ENCODE results near the gene PIN1.

Gene PIN1

GRCh38 chr19:9797871-9798270, 37.2 kb upstream of the PIN1 start:
- no peak for TF ChIP-seq TAF1 (IDR thresholded peaks at IDR 0.05; ENCODE audit: borderline replicate concordance, insufficient read depth, low read length)
- TF ChIP-seq, protein P1, sequence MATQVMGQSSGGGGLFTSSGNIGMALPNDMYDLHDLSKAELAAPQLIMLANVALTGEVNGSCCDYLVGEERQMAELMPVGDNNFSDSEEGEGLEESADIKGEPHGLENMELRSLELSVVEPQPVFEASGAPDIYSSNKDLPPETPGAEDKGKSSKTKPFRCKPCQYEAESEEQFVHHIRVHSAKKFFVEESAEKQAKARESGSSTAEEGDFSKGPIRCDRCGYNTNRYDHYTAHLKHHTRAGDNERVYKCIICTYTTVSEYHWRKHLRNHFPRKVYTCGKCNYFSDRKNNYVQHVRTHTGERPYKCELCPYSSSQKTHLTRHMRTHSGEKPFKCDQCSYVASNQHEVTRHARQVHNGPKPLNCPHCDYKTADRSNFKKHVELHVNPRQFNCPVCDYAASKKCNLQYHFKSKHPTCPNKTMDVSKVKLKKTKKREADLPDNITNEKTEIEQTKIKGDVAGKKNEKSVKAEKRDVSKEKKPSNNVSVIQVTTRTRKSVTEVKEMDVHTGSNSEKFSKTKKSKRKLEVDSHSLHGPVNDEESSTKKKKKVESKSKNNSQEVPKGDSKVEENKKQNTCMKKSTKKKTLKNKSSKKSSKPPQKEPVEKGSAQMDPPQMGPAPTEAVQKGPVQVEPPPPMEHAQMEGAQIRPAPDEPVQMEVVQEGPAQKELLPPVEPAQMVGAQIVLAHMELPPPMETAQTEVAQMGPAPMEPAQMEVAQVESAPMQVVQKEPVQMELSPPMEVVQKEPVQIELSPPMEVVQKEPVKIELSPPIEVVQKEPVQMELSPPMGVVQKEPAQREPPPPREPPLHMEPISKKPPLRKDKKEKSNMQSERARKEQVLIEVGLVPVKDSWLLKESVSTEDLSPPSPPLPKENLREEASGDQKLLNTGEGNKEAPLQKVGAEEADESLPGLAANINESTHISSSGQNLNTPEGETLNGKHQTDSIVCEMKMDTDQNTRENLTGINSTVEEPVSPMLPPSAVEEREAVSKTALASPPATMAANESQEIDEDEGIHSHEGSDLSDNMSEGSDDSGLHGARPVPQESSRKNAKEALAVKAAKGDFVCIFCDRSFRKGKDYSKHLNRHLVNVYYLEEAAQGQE (IDR thresholded peaks at IDR 0.05; ENCODE audit: insufficient read depth in 1 of 2, low read depth in 2 of 2, low read length in 2 of 2) = no peak
- TF ChIP-seq POLR2AphosphoS5 (IDR thresholded peaks at IDR 0.05; ENCODE audit: low read depth, low read length) = no peak
- TF ChIP-seq FOXP2 (optimal IDR thresholded peaks at IDR 0.05; ENCODE audit: borderline replicate concordance, extremely low read depth, extremely low read length, insufficient read depth) = no peak
- no peak for TF ChIP-seq SIN3A (IDR thresholded peaks at IDR 0.05; ENCODE audit: borderline replicate concordance, insufficient read depth, low read length)

GRCh38 chr19:9799162-9799561, 36.0 kb upstream of the PIN1 start:
- TF ChIP-seq POLR2AphosphoS5 (IDR thresholded peaks at IDR 0.05; ENCODE audit: low read depth, low read length) (no peak), FOXP2 (optimal IDR thresholded peaks at IDR 0.05; ENCODE audit: borderline replicate concordance, extremely low read depth, extremely low read length, insufficient read depth) (no peak), TAF1 (IDR thresholded peaks at IDR 0.05; ENCODE audit: borderline replicate concordance, insufficient read depth, low read length) (no peak), SIN3A (IDR thresholded peaks at IDR 0.05; ENCODE audit: borderline replicate concordance, insufficient read depth, low read length) (no peak)
- TF ChIP-seq, protein P1 (IDR thresholded peaks at IDR 0.05; ENCODE audit: insufficient read depth in 1 of 2, low read depth in 2 of 2, low read length in 2 of 2) = no peak

GRCh38 chr19:9801976-9802375, 33.1 kb upstream of the PIN1 start:
- no peak for TF ChIP-seq POLR2AphosphoS5 (IDR thresholded peaks at IDR 0.05; ENCODE audit: low read depth, low read length)
- TF ChIP-seq, protein P1 (IDR thresholded peaks at IDR 0.05; ENCODE audit: insufficient read depth in 1 of 2, low read depth in 2 of 2, low read length in 2 of 2) = no peak
- no peak for TF ChIP-seq TAF1 (IDR thresholded peaks at IDR 0.05; ENCODE audit: borderline replicate concordance, insufficient read depth, low read length)
- no peak for TF ChIP-seq FOXP2 (optimal IDR thresholded peaks at IDR 0.05; ENCODE audit: borderline replicate concordance, extremely low read depth, extremely low read length, insufficient read depth)
- TF ChIP-seq SIN3A (IDR thresholded peaks at IDR 0.05; ENCODE audit: borderline replicate concordance, insufficient read depth, low read length) = no peak

GRCh38 chr19:9806803-9807202, 28.3 kb upstream of the PIN1 start:
- TF ChIP-seq SIN3A (IDR thresholded peaks at IDR 0.05; ENCODE audit: borderline replicate concordance, insufficient read depth, low read length) (no peak), FOXP2 (optimal IDR thresholded peaks at IDR 0.05; ENCODE audit: borderline replicate concordance, extremely low read depth, extremely low read length, insufficient read depth) (no peak), TAF1 (IDR thresholded peaks at IDR 0.05; ENCODE audit: borderline replicate concordance, insufficient read depth, low read length) (no peak), POLR2AphosphoS5 (IDR thresholded peaks at IDR 0.05; ENCODE audit: low read depth, low read length) (no peak)
- TF ChIP-seq, protein P1 (IDR thresholded peaks at IDR 0.05; ENCODE audit: insufficient read depth in 1 of 2, low read depth in 2 of 2, low read length in 2 of 2) = no peak

Data from PFSK-1 (cell line).